Ectodermal cell (in vitro differentiated cells): ENCODE data around the gene VWA8.
"Not testable (repeated sequence)": the region's sequence is repeated elsewhere in the genome, so short reads cannot be mapped to it uniquely, and the experiment has no call there.

Experiments used
- H3K27ac ChIP-seq: 2 replicates; pipeline ENCODE4 v1.7.0; 2013; ENCODE audit warnings: mild to moderate bottlenecking, low read depth, low read length; ENCODE audit not compliant: insufficient read depth, poor library complexity, severe bottlenecking
- H3K27me3 ChIP-seq: 2 replicates; pipeline ENCODE4 v1.7.0; 2013; ENCODE audit warnings: mild to moderate bottlenecking, low read length; ENCODE audit not compliant: insufficient read depth, control insufficient read depth, poor library complexity, severe bottlenecking
- H3K36me3 ChIP-seq: one replicate; pipeline ENCODE4 v1.7.0; 2013; ENCODE audit warnings: low read length; ENCODE audit not compliant: control insufficient read depth, insufficient read depth
- H3K4me1 ChIP-seq: one replicate; pipeline ENCODE4 v1.7.0; 2013; ENCODE audit warnings: low read length; ENCODE audit not compliant: control insufficient read depth, insufficient read depth
- H3K4me3 ChIP-seq: 2 replicates; pipeline ENCODE4 v1.7.0; 2013; ENCODE audit warnings: low read depth, low read length, control low read depth; ENCODE audit not compliant: insufficient read depth
- H3K9me3 ChIP-seq: 2 replicates; pipeline ENCODE4 v1.7.0; 2013; ENCODE audit warnings: mild to moderate bottlenecking, low read length, moderate library complexity; ENCODE audit not compliant: control insufficient read depth
- WGBS, 2 experiments: methylation state at CpG; one replicate each; pipeline ENCODE4 v1.1.7; 2013; ENCODE audit warnings: missing lambda C conversion rate in 2 of 2; 5-methylcytosine and 5-hydroxymethylcytosine counted together

VWA8 gene

GRCh38 chr13:41820581-41821237 is 140.2 kb downstream of the VWA8 start:
- H3K27me3 ChIP-seq: no peaks in the 10 kb centered on the region
- WGBS, 2 experiments: 89 to 100% methylated on average over 1 of the region's 1 CpG
- no peaks in the 10 kb centered on the region for H3K36me3 ChIP-seq
- no peaks in the 10 kb centered on the region for H3K4me1 ChIP-seq
- H3K4me3 ChIP-seq: no peak overlapping the region
- no peak overlapping the region for H3K27ac ChIP-seq
- H3K9me3 ChIP-seq: no peaks in the 10 kb centered on the region

DNA sequence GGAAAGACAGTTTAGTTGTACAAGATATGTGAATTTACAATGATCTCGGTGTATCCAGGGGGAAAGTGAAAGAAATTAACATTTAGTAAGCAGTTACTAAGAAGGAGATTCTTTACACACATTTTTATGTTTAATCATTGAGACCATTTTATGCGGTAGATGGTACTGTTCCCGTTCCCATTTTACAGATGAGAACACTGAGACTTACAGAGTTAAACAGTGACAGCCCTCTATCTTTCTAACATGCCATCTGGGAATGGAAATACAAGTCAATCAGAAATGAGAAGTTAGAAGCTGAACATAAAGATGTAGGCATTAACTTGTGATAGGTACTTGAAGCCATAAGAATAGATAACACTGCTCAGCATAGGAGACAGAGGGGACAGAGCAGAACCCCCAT is 144.9 kb downstream of the VWA8 start:
- Histone ChIP-seq H3K27ac (no peak overlapping the region), H3K9me3 (no peaks in the 10 kb centered on the region), H3K4me1 (no peaks in the 10 kb centered on the region), H3K36me3 (no peaks in the 10 kb centered on the region), H3K27me3 (no peaks in the 10 kb centered on the region), H3K4me3 (no peak overlapping the region)
- WGBS, 2 experiments: 92 to 100% methylated on average over 3 of the region's 3 CpGs

DNA sequence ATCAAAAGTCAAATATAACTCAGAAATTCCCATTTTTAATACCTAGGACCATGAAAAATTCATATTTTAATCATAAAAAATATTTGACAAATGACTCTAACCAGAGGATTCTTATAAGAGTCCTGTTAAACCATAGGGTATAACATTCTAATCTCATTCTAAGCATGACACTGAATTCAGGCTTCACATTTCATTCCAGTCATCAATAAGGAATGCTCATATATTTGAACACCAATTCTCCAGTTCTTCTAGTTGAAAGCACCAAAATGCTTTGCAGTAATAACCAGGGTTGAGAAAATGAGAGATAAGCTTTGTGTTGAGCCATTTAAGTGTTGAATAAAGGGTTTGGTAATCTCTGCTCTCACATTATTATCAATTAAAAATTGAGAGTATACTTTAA is 147.5 kb downstream of the VWA8 start:
- no peak overlapping the region for H3K4me3 ChIP-seq
- no peak overlapping the region for H3K27ac ChIP-seq
- no peaks in the 10 kb centered on the region for H3K9me3 ChIP-seq
- no peaks in the 10 kb centered on the region for H3K27me3 ChIP-seq
- no peaks in the 10 kb centered on the region for H3K4me1 ChIP-seq
- H3K36me3 ChIP-seq: no peaks in the 10 kb centered on the region

DNA sequence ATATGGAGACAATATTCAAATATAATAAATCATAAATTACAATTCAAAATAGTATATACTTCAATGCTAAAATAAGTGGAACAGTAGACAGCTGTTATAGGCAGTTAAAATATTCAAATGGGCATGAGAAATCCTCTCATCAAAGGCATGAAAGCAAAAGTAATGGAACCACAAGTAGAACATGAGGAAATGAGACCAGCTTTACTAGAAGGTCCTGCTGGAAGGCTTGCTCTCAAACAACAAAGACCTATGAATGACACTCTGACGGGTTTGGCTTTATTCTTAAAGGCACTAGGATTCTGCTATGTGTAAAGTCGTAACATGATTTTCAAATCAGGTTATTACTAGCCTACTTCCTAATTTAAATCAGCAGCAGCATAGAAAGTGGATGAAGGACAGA is 148.1 kb downstream of the VWA8 start:
- Histone ChIP-seq H3K4me1 (no peaks in the 10 kb centered on the region), H3K9me3 (no peaks in the 10 kb centered on the region), H3K36me3 (no peaks in the 10 kb centered on the region), H3K4me3 (no peak overlapping the region), H3K27ac (no peak overlapping the region), H3K27me3 (no peaks in the 10 kb centered on the region)
- 87 to 100% methylated on average over 2 of the region's 2 CpGs for WGBS, 2 experiments

- H3K36me3 ChIP-seq: no peaks in the 10 kb centered on the region
- no peaks in the 10 kb centered on the region for H3K4me1 ChIP-seq
- WGBS, 2 experiments: 100% methylated on average over 1 of the region's 1 CpG; no CpG with 5 or more reads in 1 of the 2 experiments
- H3K27ac ChIP-seq: no peak overlapping the region
- no peak overlapping the region for H3K4me3 ChIP-seq
- no peaks in the 10 kb centered on the region for H3K27me3 ChIP-seq
- no peaks in the 10 kb centered on the region for H3K9me3 ChIP-seq
Observed at GRCh38 chr13:41812237-41812636, 148.7 kb downstream of the VWA8 start.

GRCh38 chr13:41811588-41812021 is 149.3 kb downstream of the VWA8 start:
- Histone ChIP-seq H3K9me3 (no peaks in the 10 kb centered on the region), H3K27me3 (no peaks in the 10 kb centered on the region), H3K36me3 (no peaks in the 10 kb centered on the region), H3K4me3 (no peak overlapping the region), H3K27ac (no peak overlapping the region), H3K4me1 (no peaks in the 10 kb centered on the region)
- WGBS, 2 experiments: 87 to 96% methylated on average over 3 of the region's 3 CpGs

GRCh38 chr13:41809962-41810361 is 150.9 kb downstream of the VWA8 start:
- Histone ChIP-seq H3K4me1 (no peaks in the 10 kb centered on the region), H3K27me3 (no peaks in the 10 kb centered on the region), H3K27ac (no peak overlapping the region), H3K4me3 (no peak overlapping the region), H3K36me3 (no peaks in the 10 kb centered on the region), H3K9me3 (no peaks in the 10 kb centered on the region)
- WGBS, 2 experiments: 100% methylated on average over 1 of the region's 1 CpG; no CpG with 5 or more reads in 1 of the 2 experiments

DNA sequence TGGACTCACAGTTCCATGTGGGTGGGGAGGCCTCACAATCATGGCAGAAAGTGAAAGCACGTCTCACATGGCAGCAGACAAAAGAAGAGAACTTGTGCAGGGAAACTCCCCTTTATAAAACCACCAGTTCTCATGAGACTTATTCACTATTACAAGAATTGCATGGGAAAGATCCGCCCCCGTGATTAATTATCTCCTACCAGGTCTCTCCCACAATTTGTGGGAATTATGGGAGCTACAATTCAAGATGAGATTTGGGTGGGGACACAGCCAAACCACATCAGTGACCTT is 157.5 kb downstream of the VWA8 start:
- not testable (repeated sequence) for H3K27me3 ChIP-seq, H3K4me1 ChIP-seq, H3K4me3 ChIP-seq, H3K27ac ChIP-seq, H3K9me3 ChIP-seq, H3K36me3 ChIP-seq
- WGBS, 2 experiments: 93 to 94% methylated on average over 1 to 3 of the region's 3 CpGs

- Histone ChIP-seq H3K27ac (no peak overlapping the region), H3K9me3 (no peaks in the 10 kb centered on the region), H3K36me3 (no peaks in the 10 kb centered on the region), H3K27me3 (no peaks in the 10 kb centered on the region), H3K4me3 (no peak overlapping the region), H3K4me1 (no peaks in the 10 kb centered on the region)
- 60 to 93% methylated on average over 1 of the region's 1 CpG for WGBS, 2 experiments
Observed at GRCh38 chr13:41802684-41803444, 158.0 kb downstream of the VWA8 start.

GRCh38 chr13:41802043-41802683 is 158.7 kb downstream of the VWA8 start:
- 93 to 94% methylated on average over 2 of the region's 2 CpGs for WGBS, 2 experiments
- no peaks in the 10 kb centered on the region for H3K4me1 ChIP-seq
- no peaks in the 10 kb centered on the region for H3K9me3 ChIP-seq
- no peak overlapping the region for H3K4me3 ChIP-seq
- no peaks in the 10 kb centered on the region for H3K36me3 ChIP-seq
- no peak overlapping the region for H3K27ac ChIP-seq
- no peaks in the 10 kb centered on the region for H3K27me3 ChIP-seq
